K562 (cell line): ENCODE data around the gene C16orf92. TPM values are rescaled to one million over a fixed set of nuclear protein-coding genes. Genes with fewer than 3 reads are reported as not detected.

ENCODE experiments used
- ATAC-seq: fragments of 200-7000 bp; cut with Tn5 transposase; 3 replicates; pipeline ENCODE4 v1.9.1; 2020; ENCODE audit warnings: moderate library complexity
- BruUV-seq: library from RNA; stranded (reverse); fragments of 400-500 nt; replicated peaks from 2 replicates; lab custom pipeline; 2021; lab: Mats Ljungman, UMichigan
- CTCF ChIA-PET: fragments of 300-600 bp; formaldehyde crosslinking; extraction: SDS; loops from one replicate; lab custom pipeline; 2021; ENCODE audit warnings: low intra/inter-chr PET ratio; lab: Yijun Ruan, JAX
- POLR2A ChIA-PET: fragments of 300-600, 350-650 bp; sonication (Branson Sonifier 250); formaldehyde crosslinking; extraction: SDS; loops from one replicate; lab custom pipeline; 2021; ENCODE audit warnings: antibody characterized with exemption, inconsistent platforms; lab: Yijun Ruan, JAX
- DNase-seq, 4 experiments: peaks; one replicate each; pipeline versions ENCODE4 v3.0.0 to v3.0.0-alpha.2; 2011 to 2018; ENCODE audit warnings: low spot score in 3 of 4, mixed read lengths in 3 of 4; ENCODE audit errors: extremely low read depth in 1 of 4
- FAIRE-seq: peaks from 2 replicates; lab custom pipeline; 2011; peaks lifted over from hg19 to GRCh38; lab: Jason Lieb, UNC
- H2AFZ ChIP-seq: 2 replicates; pipeline ENCODE4 v1.6.0; 2011; ENCODE audit warnings: low read depth, low read length, control low read depth, inconsistent platforms
- H3K27ac ChIP-seq: fragments of 200-600 bp; 3 replicates; pipeline ENCODE4 v1.8.0; 2011; ENCODE audit warnings: low read depth, mild to moderate bottlenecking, control low read depth, inconsistent platforms, low read length, moderate library complexity, mixed read lengths; ENCODE audit errors: extremely low read depth
- H3K27me3 ChIP-seq, 2 experiments: fragments of 300-600 bp in 1 of 2; 2 replicates in 1 of 2; 3 replicates in 1 of 2; pipeline versions ENCODE4 v1.6.0 to v1.8.0; 2011; ENCODE audit warnings: inconsistent platforms in 2 of 2, low read length in 2 of 2, mild to moderate bottlenecking in 1 of 2, mixed read lengths in 1 of 2, moderate library complexity in 1 of 2; ENCODE audit not compliant: control insufficient read depth in 2 of 2, insufficient read depth in 2 of 2
- H3K36me3 ChIP-seq: fragments of 300-600 bp; 3 replicates; pipeline ENCODE4 v1.8.0; 2011; ENCODE audit warnings: mild to moderate bottlenecking, low read length, inconsistent platforms; ENCODE audit not compliant: control insufficient read depth, insufficient read depth
- H3K4me1 ChIP-seq, 2 experiments: fragments of 200-600 bp in 1 of 2; replicated peaks in 1 of 2; 2 replicates in 1 of 2; 3 replicates in 1 of 2; pipeline versions ENCODE4 v1.5.1 to v1.8.0; 2011; ENCODE audit warnings: inconsistent platforms in 2 of 2, low read length in 2 of 2, mild to moderate bottlenecking in 1 of 2, mixed read lengths in 1 of 2, moderate library complexity in 1 of 2; ENCODE audit not compliant: control insufficient read depth in 2 of 2, insufficient read depth in 2 of 2
- H3K4me2 ChIP-seq: 2 replicates; pipeline ENCODE4 v1.6.1; 2011; ENCODE audit warnings: low read length, control low read depth, inconsistent platforms, mixed read lengths; ENCODE audit not compliant: insufficient read depth
- H3K4me3 ChIP-seq: fragments of 200-600 bp; sonication (generic), shearing (Covaris generic); 2 replicates; pipeline ENCODE4 v1.5.1; 2016; ENCODE audit warnings: control low read depth, inconsistent platforms
- H3K79me2 ChIP-seq: fragments of 200-600 bp; 3 replicates; pipeline ENCODE4 v1.8.0; 2011; ENCODE audit warnings: low read length, inconsistent platforms; ENCODE audit not compliant: control insufficient read depth, insufficient read depth
- H3K9ac ChIP-seq, 2 experiments: 2 replicates each; pipeline versions ENCODE4 v1.6.0 to v1.6.1; 2011; ENCODE audit warnings: low read depth in 2 of 2, low read length in 2 of 2, control low read depth in 1 of 2, inconsistent platforms in 1 of 2, mild to moderate bottlenecking in 1 of 2, mixed read lengths in 1 of 2; ENCODE audit not compliant: insufficient read depth in 1 of 2
- H3K9me1 ChIP-seq: one replicate; pipeline ENCODE4 v1.6.0; 2011; ENCODE audit warnings: inconsistent platforms, mild to moderate bottlenecking, low read length, moderate library complexity; ENCODE audit not compliant: control insufficient read depth, insufficient read depth
- H3K9me3 ChIP-seq: replicated peaks from 2 replicates; pipeline ENCODE4 v1.5.1; 2011; ENCODE audit warnings: low read depth, low read length, inconsistent platforms; ENCODE audit not compliant: control insufficient read depth, insufficient read depth
- H4K20me1 ChIP-seq: replicated peaks from 2 replicates; pipeline ENCODE4 v1.6.1; 2011; ENCODE audit warnings: low read length, inconsistent platforms, mixed read lengths; ENCODE audit not compliant: control insufficient read depth, insufficient read depth
- ARID1B ChIP-seq: fragments of 450-650 bp; IDR thresholded peaks from 2 replicates; pipeline ENCODE4 v1.6.1; 2016; ENCODE audit warnings: antibody characterized with exemption, mild to moderate bottlenecking, inconsistent platforms
- CBX1 ChIP-seq: sonication (generic); IDR thresholded peaks from 2 replicates; pipeline ENCODE4 v1.6.1; 2016; ENCODE audit warnings: antibody characterized with exemption, low read depth, mild to moderate bottlenecking
- E2F6 ChIP-seq, 2 experiments: IDR thresholded peaks; 2 replicates each; pipeline ENCODE4 v1.6.1; 2011; ENCODE audit warnings: borderline replicate concordance in 1 of 2, control low read depth in 1 of 2, low read depth in 1 of 2, low read length in 1 of 2, mild to moderate bottlenecking in 1 of 2, mixed read lengths in 1 of 2, moderate library complexity in 1 of 2; ENCODE audit not compliant: insufficient read depth in 1 of 2, insufficient read length in 1 of 2, poor library complexity in 1 of 2, severe bottlenecking in 1 of 2; ENCODE audit errors: extremely low read depth in 1 of 2
- EZH2 ChIP-seq: IDR thresholded peaks from 2 replicates; pipeline ENCODE4 v1.6.1; 2012; ENCODE audit warnings: low read depth, mild to moderate bottlenecking, inconsistent platforms, low read length, borderline replicate concordance
- GTF2B ChIP-seq: IDR thresholded peaks from 2 replicates; pipeline ENCODE4 v1.6.1; 2011; ENCODE audit not compliant: insufficient read length; ENCODE audit errors: extremely low read depth
- KAT8 ChIP-seq: fragments of 450-650 bp; IDR thresholded peaks from 2 replicates; pipeline ENCODE4 v1.6.1; 2016; ENCODE audit warnings: low read depth, mild to moderate bottlenecking
- NFE2 ChIP-seq: IDR thresholded peaks from 2 replicates; pipeline ENCODE4 v1.6.1; 2014; ENCODE audit warnings: antibody characterized with exemption, low read depth
- NFRKB ChIP-seq: fragments of 450-650 bp; IDR thresholded peaks from 2 replicates; pipeline ENCODE4 v1.6.1; 2016; ENCODE audit warnings: low read depth
- POLR2A ChIP-seq: fragments of 450-650 bp; conservative IDR thresholded peaks from 2 replicates; pipeline ENCODE4 v1.6.1; 2016
- PTRF ChIP-seq: fragments of 450-650 bp; IDR thresholded peaks from 2 replicates; pipeline ENCODE4 v1.6.1; 2016; ENCODE audit warnings: mild to moderate bottlenecking, missing genetic modification characterization, missing compliant biosample characterization
- TSC22D4 ChIP-seq: fragments of 450-650 bp; IDR thresholded peaks from 2 replicates; pipeline ENCODE4 v1.6.1; 2016; ENCODE audit warnings: missing genetic modification characterization, missing biosample characterization, control low read depth
- ZNF766 ChIP-seq: fragments of 200-800 bp; sonication (Bioruptor generic); conservative IDR thresholded peaks from 2 replicates; pipeline ENCODE4 v1.6.1; 2016; ENCODE audit warnings: missing genetic modification characterization, missing compliant biosample characterization
- WGBS: fragments of 100-300 bp; shearing (Covaris generic); methylation state at CpG from one replicate; pipeline ENCODE4 v1.1.6; 2016; ENCODE audit warnings: low coverage, mixed read lengths; ENCODE audit not compliant: insufficient coverage; ENCODE audit errors: missing lambda C conversion rate; 5-methylcytosine and 5-hydroxymethylcytosine counted together
- in situ Hi-C: fragments of 300-500 bp; cut with MboI; formaldehyde crosslinking; loops from 4 replicates; pipeline ENCODE4 v1.15.0; 2018; ENCODE audit warnings: inconsistent platforms, mixed read lengths
- intact Hi-C: fragments of 100-400 bp; cut with micrococcal nuclease; formaldehyde crosslinking; loops from 2 replicates; pipeline ENCODE4 v1.14.2; 2022
- polyA plus RNA-seq, 8 experiments: library from polyadenylated mRNA; depleted of rRNA in 4 of 8; stranded (reverse) in 5 of 8; unstranded in 3 of 8; fragments of >200 nt; fragmentation: Nextera tagmentation in 2 of 8; fragmentation: Illumina TruSeq in 1 of 8; extraction: Ambion mirVana in 2 of 8; extraction: Trizol in 1 of 8; gene quantifications; 2 replicates each; pipeline versions ENCODE4 v1.2.1 to v1.2.3, GENCODE V29; 2011 to 2014; ENCODE audit warnings: inconsistent platforms in 1 of 8, missing spikeins in 1 of 8
- total RNA-seq, 7 experiments: library from RNA; depleted of rRNA in 6 of 7; stranded (reverse); fragments of >200 nt in 6 of 7; fragmentation: Illumina TruSeq in 2 of 7; extraction: Trizol in 2 of 7; gene quantifications; 2 replicates each; pipeline versions ENCODE4 v1.2.1 to v1.2.3, GENCODE V29; 2011 to 2021; ENCODE audit warnings: low replicate concordance in 1 of 7
- TF ChIP-seq, protein P1 (sequence below): fragments of 250-450 bp; sonication (Bioruptor Pico); IDR thresholded peaks from 2 replicates; pipeline ENCODE4 v1.8.0; 2021; ENCODE audit warnings: mild to moderate bottlenecking, moderate library complexity
- TF ChIP-seq, protein P2 (sequence below): fragments of 200-800 bp; sonication (Bioruptor generic); IDR thresholded peaks from 2 replicates; pipeline ENCODE4 v1.6.1; 2016; ENCODE audit warnings: missing genetic modification characterization, missing compliant biosample characterization

The C16orf92 gene
- total and polyA plus RNA-seq, 9 of the 15 experiments (the other 6 are each of a cell fraction or from before 2014, with no cell fraction given), result not detected

DNA sequence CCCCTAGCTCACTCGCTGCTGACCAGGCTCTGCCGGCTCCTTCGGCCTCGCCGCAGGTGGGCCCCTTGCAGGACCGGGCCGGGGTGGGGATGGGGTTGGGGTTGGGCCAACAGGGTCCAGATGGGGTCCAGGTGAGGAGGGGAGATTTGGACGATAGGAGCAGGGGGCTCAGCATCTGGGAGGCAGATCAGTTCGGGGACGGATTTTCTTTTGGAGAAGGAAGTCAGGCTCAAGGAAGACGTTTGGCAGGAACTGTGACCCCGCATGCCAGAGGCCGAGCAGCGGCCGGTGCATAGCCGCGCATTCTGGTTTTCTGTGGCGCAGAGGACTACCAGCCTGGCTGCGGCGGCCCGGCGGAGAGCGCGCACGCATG is 41.7 kb downstream of the C16orf92 start:
- Histone ChIP-seq H3K36me3 (peaks cover 36% of the 10 kb centered on the region), H2AFZ (peak overlapping the region; percentile 86), H4K20me1 (peaks cover 37% of the 10 kb centered on the region), H3K9me3 (no peaks in the 10 kb centered on the region), H3K9ac (peak overlapping the region; percentile 93 to 100), H3K27ac (peak overlapping the region; percentile 99), H3K4me1 (peaks cover 41 to 60% of the 10 kb centered on the region in 2 experiments), H3K9me1 (peaks cover 14% of the 10 kb centered on the region), H3K4me2 (peak overlapping the region; percentile 92), H3K79me2 (peaks cover 65% of the 10 kb centered on the region), H3K4me3 (peak overlapping the region; percentile 88), H3K27me3 (no peaks in the 10 kb centered on the region)
- no TSS peak for BruUV-seq
- DNase-seq (peak in 1 of 4 experiments; percentile 52), FAIRE-seq (no peak), ATAC-seq (peak; percentile 4; the same call in 1 of the 3 replicates)
- intact Hi-C loops, result loop anchor here (10.0 kb wide), 2 partner anchors 310 to 590 kb away; partner anchors contain the start of genes FBRS, MYL11, PRR14 and TBC1D10B
- CTCF ChIA-PET, result no interaction called here
- POLR2A ChIA-PET, result interaction anchor here (0.6 to 2.7 kb wide), 10 partner anchors 8 to 647 kb away, joined by 3 to 29 read pairs (median 6); partner anchors contain the start of gene TBX6
- in situ Hi-C loops, result no loop called here
- WGBS, result 0% methylated on average over 18 of the region's 25 CpGs
- TF ChIP-seq NFE2, result no peak
- no peak for TF ChIP-seq KAT8
- TF ChIP-seq ARID1B, result no peak
- TF ChIP-seq, protein P1, sequence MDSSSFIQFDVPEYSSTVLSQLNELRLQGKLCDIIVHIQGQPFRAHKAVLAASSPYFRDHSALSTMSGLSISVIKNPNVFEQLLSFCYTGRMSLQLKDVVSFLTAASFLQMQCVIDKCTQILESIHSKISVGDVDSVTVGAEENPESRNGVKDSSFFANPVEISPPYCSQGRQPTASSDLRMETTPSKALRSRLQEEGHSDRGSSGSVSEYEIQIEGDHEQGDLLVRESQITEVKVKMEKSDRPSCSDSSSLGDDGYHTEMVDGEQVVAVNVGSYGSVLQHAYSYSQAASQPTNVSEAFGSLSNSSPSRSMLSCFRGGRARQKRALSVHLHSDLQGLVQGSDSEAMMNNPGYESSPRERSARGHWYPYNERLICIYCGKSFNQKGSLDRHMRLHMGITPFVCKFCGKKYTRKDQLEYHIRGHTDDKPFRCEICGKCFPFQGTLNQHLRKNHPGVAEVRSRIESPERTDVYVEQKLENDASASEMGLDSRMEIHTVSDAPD (CRISPR knock-in tag), result 0 out of 2 replicates have a peak, but pooled peaks have one; percentile 20
- no peak for TF ChIP-seq EZH2
- no peak for TF ChIP-seq TSC22D4 (tag)
- TF ChIP-seq, protein P2, sequence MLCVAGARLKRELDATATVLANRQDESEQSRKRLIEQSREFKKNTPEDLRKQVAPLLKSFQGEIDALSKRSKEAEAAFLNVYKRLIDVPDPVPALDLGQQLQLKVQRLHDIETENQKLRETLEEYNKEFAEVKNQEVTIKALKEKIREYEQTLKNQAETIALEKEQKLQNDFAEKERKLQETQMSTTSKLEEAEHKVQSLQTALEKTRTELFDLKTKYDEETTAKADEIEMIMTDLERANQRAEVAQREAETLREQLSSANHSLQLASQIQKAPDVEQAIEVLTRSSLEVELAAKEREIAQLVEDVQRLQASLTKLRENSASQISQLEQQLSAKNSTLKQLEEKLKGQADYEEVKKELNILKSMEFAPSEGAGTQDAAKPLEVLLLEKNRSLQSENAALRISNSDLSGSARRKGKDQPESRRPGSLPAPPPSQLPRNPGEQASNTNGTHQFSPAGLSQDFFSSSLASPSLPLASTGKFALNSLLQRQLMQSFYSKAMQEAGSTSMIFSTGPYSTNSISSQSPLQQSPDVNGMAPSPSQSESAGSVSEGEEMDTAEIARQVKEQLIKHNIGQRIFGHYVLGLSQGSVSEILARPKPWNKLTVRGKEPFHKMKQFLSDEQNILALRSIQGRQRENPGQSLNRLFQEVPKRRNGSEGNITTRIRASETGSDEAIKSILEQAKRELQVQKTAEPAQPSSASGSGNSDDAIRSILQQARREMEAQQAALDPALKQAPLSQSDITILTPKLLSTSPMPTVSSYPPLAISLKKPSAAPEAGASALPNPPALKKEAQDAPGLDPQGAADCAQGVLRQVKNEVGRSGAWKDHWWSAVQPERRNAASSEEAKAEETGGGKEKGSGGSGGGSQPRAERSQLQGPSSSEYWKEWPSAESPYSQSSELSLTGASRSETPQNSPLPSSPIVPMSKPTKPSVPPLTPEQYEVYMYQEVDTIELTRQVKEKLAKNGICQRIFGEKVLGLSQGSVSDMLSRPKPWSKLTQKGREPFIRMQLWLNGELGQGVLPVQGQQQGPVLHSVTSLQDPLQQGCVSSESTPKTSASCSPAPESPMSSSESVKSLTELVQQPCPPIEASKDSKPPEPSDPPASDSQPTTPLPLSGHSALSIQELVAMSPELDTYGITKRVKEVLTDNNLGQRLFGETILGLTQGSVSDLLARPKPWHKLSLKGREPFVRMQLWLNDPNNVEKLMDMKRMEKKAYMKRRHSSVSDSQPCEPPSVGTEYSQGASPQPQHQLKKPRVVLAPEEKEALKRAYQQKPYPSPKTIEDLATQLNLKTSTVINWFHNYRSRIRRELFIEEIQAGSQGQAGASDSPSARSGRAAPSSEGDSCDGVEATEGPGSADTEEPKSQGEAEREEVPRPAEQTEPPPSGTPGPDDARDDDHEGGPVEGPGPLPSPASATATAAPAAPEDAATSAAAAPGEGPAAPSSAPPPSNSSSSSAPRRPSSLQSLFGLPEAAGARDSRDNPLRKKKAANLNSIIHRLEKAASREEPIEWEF (CRISPR knock-in tag), result peak; percentile 77
- no peak for TF ChIP-seq POLR2A
- TF ChIP-seq ZNF766, result no peak
- no peak for TF ChIP-seq PTRF
- TF ChIP-seq E2F6 (IDR thresholded peaks at IDR 0.05; ENCODE audit: borderline replicate concordance in 1 of 2, extremely low read depth in 1 of 2, insufficient read depth in 1 of 2, insufficient read length in 1 of 2, low read depth in 1 of 2, low read length in 1 of 2, poor library complexity in 1 of 2, severe bottlenecking in 1 of 2), result peak in 1 of 2 experiments; percentile 5
- 0 out of 2 replicates have a peak, but pooled peaks have one; percentile 15 for TF ChIP-seq NFRKB
- no peak for TF ChIP-seq CBX1
- no peak for TF ChIP-seq GTF2B
